ENCODE data around the gene PCDHGB4. TPM values are rescaled to one million over a fixed set of nuclear protein-coding genes. Genes with fewer than 3 reads are reported as not detected.
"Not testable (repeated sequence)": the region's sequence is repeated elsewhere in the genome, so short reads cannot be mapped to it uniquely, and the experiment has no call there.

PCDHGB4 gene
- total and polyA plus RNA-seq, 10 of the 15 experiments (the other 5 are each of a cell fraction or from before 2014, with no cell fraction given): 0.02 to 0.20 (median 0.04) TPM; not detected in 4

DNA sequence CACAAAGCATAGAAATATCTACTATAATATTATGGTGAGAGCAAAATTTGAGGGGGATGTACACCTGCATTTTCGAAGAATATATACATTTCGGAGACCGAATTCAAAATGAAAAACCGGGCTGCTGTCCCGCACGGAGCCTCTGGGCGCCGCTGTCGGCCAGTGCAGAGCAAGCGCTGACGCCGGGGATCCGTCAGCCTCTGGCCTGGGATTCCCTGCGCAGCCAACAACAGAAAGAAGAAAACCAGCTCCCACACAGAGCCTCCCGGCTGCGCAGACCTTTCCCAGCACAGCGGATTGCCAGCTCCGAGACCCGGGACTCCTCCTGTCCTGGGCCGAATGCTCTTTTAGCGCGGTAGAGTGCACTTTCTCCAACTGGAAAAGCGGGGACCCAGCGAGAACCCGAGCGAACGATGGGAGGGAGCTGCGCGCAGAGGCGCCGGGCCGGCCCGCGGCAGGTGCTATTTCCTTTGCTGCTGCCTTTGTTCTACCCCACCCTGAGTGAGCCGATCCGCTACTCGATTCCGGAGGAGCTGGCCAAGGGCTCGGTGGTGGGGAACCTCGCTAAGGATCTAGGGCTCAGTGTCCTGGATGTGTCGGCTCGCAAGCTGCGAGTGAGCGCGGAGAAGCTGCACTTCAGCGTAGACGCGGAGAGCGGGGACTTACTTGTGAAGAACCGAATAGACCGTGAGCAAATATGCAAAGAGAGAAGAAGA lies 20.4 kb downstream of the PCDHGB4 start, which contains the start of gene PCDHGB6:
Gene PCDHGB6 (plus strand): TSS at position 232 of the 716 bp plus-strand sequence. CDS start 182 bp downstream, at position 414.
- H3K4me1 ChIP-seq (ENCODE audit: control insufficient read depth, insufficient read depth, low read length); H3K27ac ChIP-seq (ENCODE audit: control insufficient read depth, insufficient read depth); H3K9ac ChIP-seq (ENCODE audit: control insufficient read depth, insufficient read depth, low read length); BruUV-seq (replicated peaks); in situ Hi-C loops (cut with MboI); intact Hi-C loops (cut with micrococcal nuclease; ENCODE audit: unreplicated experiment); H3K4me3 ChIP-seq; H2AFZ ChIP-seq (ENCODE audit: control insufficient read depth, low read depth, low read length); POLR2A ChIA-PET; H3K79me2 ChIP-seq (ENCODE audit: control insufficient read depth, insufficient read depth, low read length); H3K27me3 ChIP-seq (replicated peaks in 1 of 2; ENCODE audit: control insufficient read depth in 2 of 2, insufficient read depth in 2 of 2, low read length in 1 of 2); DNase-seq (ENCODE audit: low read depth, low spot score); H3K36me3 ChIP-seq (ENCODE audit: control insufficient read depth in 2 of 2, insufficient read depth in 2 of 2, low read length in 1 of 2); FAIRE-seq; H4K20me1 ChIP-seq (ENCODE audit: control insufficient read depth, insufficient read depth): not testable (repeated sequence)
- 81% methylated on average over 43 of the region's 51 CpGs for whole genome bisulfite sequencing (ENCODE audit: insufficient coverage, insufficient replicate concordance, low lambda C conversion rate, missing lambda C conversion rate)
- SMC1A ChIA-PET (ENCODE audit: uncharacterized antibody, unreplicated experiment): interaction anchor here (1.6 kb wide), 1 partner anchor 150 kb away, joined by 4 read pairs; no protein-coding TSS in a partner anchor
- CTCF ChIA-PET: interaction anchor here (1.1 to 3.7 kb wide), 6 partner anchors 11 to 156 kb away, joined by 3 to 20 read pairs (median 8); partner anchors contain the start of genes PCDHGA12, PCDHGB3 and PCDHGC3
- peak; percentile 69 for ATAC-seq
- 0 out of 2 replicates have a peak within 1 kb of the TSS, but pooled peaks have one; percentile 9 for H3K4me2 ChIP-seq (ENCODE audit: control insufficient read depth, insufficient read depth)
- RAD21 ChIA-PET (ENCODE audit: unreplicated experiment): interaction anchor here (1.0 kb wide), 1 partner anchor 156 kb away, joined by 4 read pairs; no protein-coding TSS in a partner anchor
- peaks cover 13% of the 10 kb centered on the region; the same call in 2 of the 3 replicates for H3K9me3 ChIP-seq (replicated peaks; ENCODE audit: control insufficient read depth, insufficient read depth, low read length)
- TF ChIP-seq CBX5 (IDR thresholded peaks at IDR 0.05; ENCODE audit: low read depth) (0 out of 2 replicates have a peak, but pooled peaks have one; percentile 64), CREB1 (IDR thresholded peaks at IDR 0.05; ENCODE audit: low read depth) (0 out of 2 replicates have a peak, but pooled peaks have one; percentile 35), RAD21 (IDR thresholded peaks at IDR 0.05; ENCODE audit: insufficient read depth, low read depth, low read length) (peak; percentile 54), CREM (IDR thresholded peaks at IDR 0.05; ENCODE audit: low read depth) (peak; percentile 41; the same call in 1 of the 2 replicates)
- TF ChIP-seq, protein P1, sequence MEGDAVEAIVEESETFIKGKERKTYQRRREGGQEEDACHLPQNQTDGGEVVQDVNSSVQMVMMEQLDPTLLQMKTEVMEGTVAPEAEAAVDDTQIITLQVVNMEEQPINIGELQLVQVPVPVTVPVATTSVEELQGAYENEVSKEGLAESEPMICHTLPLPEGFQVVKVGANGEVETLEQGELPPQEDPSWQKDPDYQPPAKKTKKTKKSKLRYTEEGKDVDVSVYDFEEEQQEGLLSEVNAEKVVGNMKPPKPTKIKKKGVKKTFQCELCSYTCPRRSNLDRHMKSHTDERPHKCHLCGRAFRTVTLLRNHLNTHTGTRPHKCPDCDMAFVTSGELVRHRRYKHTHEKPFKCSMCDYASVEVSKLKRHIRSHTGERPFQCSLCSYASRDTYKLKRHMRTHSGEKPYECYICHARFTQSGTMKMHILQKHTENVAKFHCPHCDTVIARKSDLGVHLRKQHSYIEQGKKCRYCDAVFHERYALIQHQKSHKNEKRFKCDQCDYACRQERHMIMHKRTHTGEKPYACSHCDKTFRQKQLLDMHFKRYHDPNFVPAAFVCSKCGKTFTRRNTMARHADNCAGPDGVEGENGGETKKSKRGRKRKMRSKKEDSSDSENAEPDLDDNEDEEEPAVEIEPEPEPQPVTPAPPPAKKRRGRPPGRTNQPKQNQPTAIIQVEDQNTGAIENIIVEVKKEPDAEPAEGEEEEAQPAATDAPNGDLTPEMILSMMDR (IDR thresholded peaks at IDR 0.05 in 2 of 3, conservative IDR thresholded peaks at IDR 0.05 in 1 of 3; ENCODE audit: control insufficient read depth in 2 of 3, extremely low read depth in 1 of 3, insufficient read depth in 1 of 3, low read depth in 3 of 3, low read length in 3 of 3): peak; percentile 56 to 57 (median 56); a peak in 5 of 6 replicates

All from GM12878 (cell line).